ENCODE data around the gene REPIN1. TPM values are rescaled to one million over a fixed set of nuclear protein-coding genes. Genes with fewer than 3 reads are reported as not detected.

REPIN1 gene
- total and polyA plus RNA-seq, 10 donors = 47.9 to 126 (median 111) TPM

- Histone ChIP-seq H3K9me3 (no peaks in the 10 kb centered on the region), H3K4me3 (no peak overlapping the region), H3K27ac (peak overlapping the region in 3 of 8 donors; percentile 11 to 58 (median 43)), H3K27me3 (replicated peaks in 1 of 7) (no peaks in the 10 kb centered on the region), H3K36me3 (no peaks in the 10 kb centered on the region), H3K4me1 (peaks cover 0 to 59% (median 25%) of the 10 kb centered on the region in 6 donors)
- 84 to 95% (median 92%) methylated on average over 4 of the region's 4 CpGs for WGBS, 5 donors
- no peak for TF ChIP-seq POLR2A (IDR thresholded peaks at IDR 0.05)
- no peak for TF ChIP-seq POLR2AphosphoS5 (IDR thresholded peaks at IDR 0.05)
- TF ChIP-seq CTCF (IDR thresholded peaks at IDR 0.05 in 8 of 11, conservative IDR thresholded peaks at IDR 0.05 in 3 of 11) = no peak
- no peak for DNase-seq
- intact Hi-C loops (cut with DNase I; ENCODE audit: low total_unique reads) = no loop called here
Measured at GRCh38 chr7:150358433-150358832, 10.2 kb upstream of the REPIN1 start.

- intact Hi-C loops (cut with DNase I; ENCODE audit: low total_unique reads) = no loop called here
- peaks cover 6 to 66% (median 31%) of the 10 kb centered on the region in 6 donors for H3K4me1 ChIP-seq
- peak overlapping the region in 3 of 8 donors; percentile 33 to 58 (median 43) for H3K27ac ChIP-seq
- no peaks in the 10 kb centered on the region for H3K27me3 ChIP-seq (replicated peaks in 1 of 7)
- H3K36me3 ChIP-seq = no peaks in the 10 kb centered on the region
- H3K9me3 ChIP-seq = no peaks in the 10 kb centered on the region
- 75 to 84% (median 80%) methylated on average over 4 of the region's 4 CpGs for WGBS, 5 donors
- no peak overlapping the region for H3K4me3 ChIP-seq
- TF ChIP-seq POLR2AphosphoS5 (IDR thresholded peaks at IDR 0.05) (no peak), POLR2A (IDR thresholded peaks at IDR 0.05) (no peak)
- DNase-seq = no peak
Measured at GRCh38 chr7:150358988-150359621, 9.5 kb upstream of the REPIN1 start.

- WGBS, 5 donors = 89 to 99% (median 98%) methylated on average over 2 of the region's 2 CpGs
- Histone ChIP-seq H3K4me1 (peaks cover 9 to 73% (median 37%) of the 10 kb centered on the region in 6 donors), H3K36me3 (no peaks in the 10 kb centered on the region), H3K4me3 (no peak overlapping the region), H3K27me3 (replicated peaks in 1 of 7) (no peaks in the 10 kb centered on the region), H3K9me3 (no peaks in the 10 kb centered on the region), H3K27ac (peak overlapping the region in 1 of 8 donors; percentile 33)
- intact Hi-C loops (cut with DNase I; ENCODE audit: low total_unique reads) = no loop called here
- no peak for DNase-seq
- TF ChIP-seq CTCF (IDR thresholded peaks at IDR 0.05 in 8 of 11, conservative IDR thresholded peaks at IDR 0.05 in 3 of 11) (no peak), POLR2A (IDR thresholded peaks at IDR 0.05) (no peak), POLR2AphosphoS5 (IDR thresholded peaks at IDR 0.05) (no peak)
Measured at GRCh38 chr7:150359622-150360362, 8.8 kb upstream of the REPIN1 start.

GRCh38 chr7:150360363-150361058 is 8.1 kb upstream of the REPIN1 start:
- Histone ChIP-seq H3K4me1 (peaks cover 9 to 76% (median 42%) of the 10 kb centered on the region in 6 donors), H3K27ac (no peak overlapping the region), H3K27me3 (replicated peaks in 1 of 7) (no peaks in the 10 kb centered on the region), H3K36me3 (no peaks in the 10 kb centered on the region), H3K9me3 (no peaks in the 10 kb centered on the region), H3K4me3 (no peak overlapping the region)
- intact Hi-C loops (cut with DNase I; ENCODE audit: low total_unique reads) = no loop called here
- TF ChIP-seq POLR2A (IDR thresholded peaks at IDR 0.05) (no peak), POLR2AphosphoS5 (IDR thresholded peaks at IDR 0.05) (no peak), CTCF (IDR thresholded peaks at IDR 0.05 in 8 of 11, conservative IDR thresholded peaks at IDR 0.05 in 3 of 11) (no peak)
- DNase-seq = no peak
- WGBS, 5 donors = 80 to 92% (median 90%) methylated on average over 5 of the region's 5 CpGs

Measured in spleen (tissue), 11 donors.